Subcutaneous abdominal adipose tissue (tissue), 5 donors: ENCODE data around the gene CDH22.

Experiments
- H3K27ac ChIP-seq: one replicate; pipeline ENCODE4 v1.7.0; 2013; ENCODE audit warnings: low read depth, mild to moderate bottlenecking, inconsistent platforms, low read length, moderate library complexity
- H3K27me3 ChIP-seq, 5 donors: one replicate each; pipeline ENCODE4 v1.7.0; 2013; ENCODE audit warnings: low read length in 5 of 5, inconsistent platforms in 1 of 5; ENCODE audit not compliant: control insufficient read depth in 5 of 5, insufficient read depth in 4 of 5
- H3K36me3 ChIP-seq, 5 donors: one replicate each; pipeline ENCODE4 v1.7.0; 2013; ENCODE audit warnings: low read length in 5 of 5; ENCODE audit not compliant: control insufficient read depth in 5 of 5, insufficient read depth in 5 of 5
- H3K4me1 ChIP-seq, 5 donors: one replicate each; pipeline ENCODE4 v1.7.0; 2013; ENCODE audit warnings: low read length in 5 of 5, mild to moderate bottlenecking in 3 of 5, moderate library complexity in 1 of 5; ENCODE audit not compliant: control insufficient read depth in 5 of 5, insufficient read depth in 5 of 5
- H3K4me3 ChIP-seq, 5 donors: one replicate each; pipeline ENCODE4 v1.7.0; 2013; ENCODE audit warnings: low read length in 5 of 5, low read depth in 1 of 5
- H3K9ac ChIP-seq, 5 donors: one replicate each; pipeline ENCODE4 v1.7.0; 2013; ENCODE audit warnings: low read length in 5 of 5, mild to moderate bottlenecking in 4 of 5, moderate library complexity in 3 of 5
- H3K9me3 ChIP-seq, 5 donors: one replicate each; pipeline ENCODE4 v1.7.0; 2013; ENCODE audit warnings: low read length in 5 of 5; ENCODE audit not compliant: control insufficient read depth in 5 of 5
- donor health status: healthy.
- donor health status: healthy.
- donor health status: healthy.
- donor health status: healthy.
- donor health status: healthy.

The CDH22 gene

DNA sequence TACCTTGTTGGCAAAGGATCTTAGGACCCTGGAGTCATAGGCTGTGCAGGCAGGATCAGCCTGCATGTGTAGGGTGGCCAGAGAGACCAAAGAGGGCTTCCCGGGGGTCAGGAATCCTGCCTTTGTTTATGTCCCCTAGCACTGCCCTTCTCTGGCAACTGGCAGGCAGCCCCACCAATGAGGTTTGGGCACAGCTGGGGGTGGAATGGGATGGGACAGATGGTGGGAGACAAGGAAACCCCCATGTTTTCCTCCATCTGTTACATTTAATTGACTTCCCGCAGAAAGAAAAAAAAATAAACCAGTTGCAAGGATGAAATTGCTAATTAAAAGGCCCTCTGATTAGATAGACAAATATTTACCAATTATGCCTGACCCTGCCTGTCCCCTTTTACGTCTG, 162.6 kb downstream of the CDH22 start:
- no peak overlapping the region for H3K9ac ChIP-seq
- no peak overlapping the region for H3K27ac ChIP-seq
- H3K4me3 ChIP-seq: no peak overlapping the region
- no peaks in the 10 kb centered on the region for H3K9me3 ChIP-seq
- no peaks in the 10 kb centered on the region for H3K4me1 ChIP-seq
- no peaks in the 10 kb centered on the region for H3K36me3 ChIP-seq
- peaks cover 10 to 26% (median 15%) of the 10 kb centered on the region in 5 donors for H3K27me3 ChIP-seq

DNA sequence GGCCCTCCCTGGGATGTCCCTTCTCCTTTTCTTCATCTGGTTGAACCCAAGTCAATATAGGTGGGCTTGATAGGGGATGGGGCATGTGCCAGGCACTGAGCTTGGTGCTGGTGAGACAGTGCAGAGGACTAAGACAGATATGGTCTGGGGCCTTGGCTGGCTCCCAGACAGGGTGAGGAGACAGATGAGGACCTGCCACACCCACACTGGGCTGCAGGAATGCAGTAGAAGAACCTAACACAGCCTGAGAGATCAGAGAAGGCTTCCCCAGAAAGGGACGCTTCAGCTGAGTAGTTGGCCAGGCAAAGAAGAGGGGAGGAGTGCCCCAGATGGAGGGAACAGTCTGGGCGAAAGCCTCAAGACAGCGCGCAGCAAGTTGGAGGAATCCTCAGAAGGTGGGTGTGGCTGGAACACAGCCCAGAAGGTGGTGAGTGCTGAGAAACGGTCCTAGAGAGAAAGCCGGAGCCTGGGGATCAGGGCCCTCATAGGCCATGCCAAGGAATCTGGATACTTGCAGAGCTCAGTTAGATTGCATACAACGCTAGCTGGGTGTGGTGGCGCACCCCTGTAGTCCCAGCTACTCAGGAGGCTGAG, 163.8 kb downstream of the CDH22 start:
- Histone ChIP-seq H3K4me3 (no peak overlapping the region), H3K27ac (no peak overlapping the region), H3K9me3 (no peaks in the 10 kb centered on the region), H3K27me3 (peaks cover 10 to 30% (median 26%) of the 10 kb centered on the region in 5 donors), H3K4me1 (no peaks in the 10 kb centered on the region), H3K36me3 (no peaks in the 10 kb centered on the region), H3K9ac (no peak overlapping the region)

DNA sequence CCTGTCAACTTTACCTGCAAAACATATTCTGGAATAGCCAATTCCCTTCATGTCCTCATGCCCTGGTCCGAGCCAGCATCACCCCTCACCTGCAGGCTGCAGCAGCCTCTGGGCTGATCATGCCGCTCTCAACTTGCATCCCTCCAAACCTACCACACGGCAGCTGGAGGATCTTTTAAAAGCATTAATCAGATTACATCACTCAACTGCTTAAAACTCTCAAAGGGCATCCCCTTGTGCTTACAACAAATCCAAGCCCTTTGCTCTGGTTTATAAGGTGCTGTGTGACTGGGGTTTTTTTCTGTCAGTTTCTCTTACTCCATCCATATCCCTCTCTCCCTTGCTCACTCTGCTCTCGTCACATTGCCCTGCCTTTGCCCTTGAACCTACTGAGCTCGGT, 166.2 kb downstream of the CDH22 start:
- Histone ChIP-seq H3K4me1 (no peaks in the 10 kb centered on the region), H3K27me3 (peaks cover 26 to 52% (median 43%) of the 10 kb centered on the region in 5 donors), H3K36me3 (no peaks in the 10 kb centered on the region), H3K4me3 (no peak overlapping the region), H3K27ac (no peak overlapping the region), H3K9ac (no peak overlapping the region), H3K9me3 (no peaks in the 10 kb centered on the region)

DNA sequence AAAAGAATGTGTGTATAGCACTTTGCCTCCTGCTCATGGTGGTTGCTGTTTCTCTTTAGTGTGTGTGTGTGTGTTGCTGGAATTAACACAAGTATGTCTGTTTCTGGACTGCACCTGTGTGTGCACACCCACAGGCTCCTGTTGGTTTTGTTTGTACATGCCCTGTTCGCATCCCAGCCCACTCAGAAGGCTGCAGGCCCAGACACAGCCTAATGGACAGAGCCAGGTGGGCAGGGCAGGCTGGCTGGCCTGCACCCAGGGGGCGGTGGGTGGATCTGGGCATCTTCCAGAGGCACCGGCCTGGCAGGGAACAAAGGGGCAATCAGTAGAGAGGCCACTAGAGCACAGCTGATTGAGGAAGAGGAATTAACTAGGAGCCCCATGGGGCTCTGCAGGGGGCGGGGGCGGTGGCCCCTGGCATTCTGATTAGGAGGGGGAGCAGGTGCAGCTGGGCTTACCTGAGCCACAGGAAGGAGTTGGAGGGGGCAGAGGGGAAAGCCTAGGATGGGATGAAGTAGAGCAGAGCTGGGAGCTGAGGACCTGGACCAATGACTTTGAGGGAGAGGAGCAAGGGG, 168.3 kb downstream of the CDH22 start:
- H3K4me1 ChIP-seq: no peaks in the 10 kb centered on the region
- H3K9ac ChIP-seq: no peak overlapping the region
- no peaks in the 10 kb centered on the region for H3K36me3 ChIP-seq
- H3K9me3 ChIP-seq: no peaks in the 10 kb centered on the region
- no peak overlapping the region for H3K4me3 ChIP-seq
- H3K27me3 ChIP-seq: peaks cover 21 to 57% (median 42%) of the 10 kb centered on the region in 5 donors
- H3K27ac ChIP-seq: no peak overlapping the region

DNA sequence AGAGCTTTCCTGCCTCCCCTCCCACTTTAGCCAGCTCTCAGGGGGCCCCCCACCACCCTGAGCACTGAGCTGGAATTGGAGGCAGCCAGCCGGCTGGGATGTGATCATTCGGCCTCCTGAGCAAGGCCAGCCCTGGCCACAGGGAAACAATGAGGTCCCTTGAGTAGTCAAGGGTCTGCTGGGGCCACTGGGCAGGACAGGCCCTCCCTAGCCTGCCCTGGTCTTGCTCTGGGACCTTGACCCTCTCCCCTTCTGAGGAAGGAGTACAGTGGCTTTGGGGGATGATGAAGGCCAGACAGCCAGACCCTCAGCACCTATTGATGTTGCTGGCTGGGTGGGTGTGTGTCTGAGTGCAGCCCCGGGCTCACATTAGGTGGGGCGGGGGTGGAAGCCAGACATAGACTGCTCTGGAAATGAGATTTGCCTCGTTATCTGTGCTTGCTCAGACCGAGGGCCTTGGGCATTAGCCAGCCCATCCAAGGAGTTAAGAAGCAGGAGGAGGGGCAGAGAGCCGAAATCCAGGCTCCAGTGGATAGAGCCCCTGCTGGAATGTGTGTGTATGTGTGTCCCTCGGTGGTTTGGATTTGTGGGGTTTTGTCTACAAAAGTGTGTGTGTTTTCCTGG, 168.9 kb downstream of the CDH22 start:
- Histone ChIP-seq H3K4me3 (no peak overlapping the region), H3K9ac (no peak overlapping the region), H3K27ac (no peak overlapping the region), H3K9me3 (no peaks in the 10 kb centered on the region), H3K36me3 (no peaks in the 10 kb centered on the region), H3K4me1 (no peaks in the 10 kb centered on the region), H3K27me3 (peaks cover 21 to 57% (median 43%) of the 10 kb centered on the region in 5 donors)

DNA sequence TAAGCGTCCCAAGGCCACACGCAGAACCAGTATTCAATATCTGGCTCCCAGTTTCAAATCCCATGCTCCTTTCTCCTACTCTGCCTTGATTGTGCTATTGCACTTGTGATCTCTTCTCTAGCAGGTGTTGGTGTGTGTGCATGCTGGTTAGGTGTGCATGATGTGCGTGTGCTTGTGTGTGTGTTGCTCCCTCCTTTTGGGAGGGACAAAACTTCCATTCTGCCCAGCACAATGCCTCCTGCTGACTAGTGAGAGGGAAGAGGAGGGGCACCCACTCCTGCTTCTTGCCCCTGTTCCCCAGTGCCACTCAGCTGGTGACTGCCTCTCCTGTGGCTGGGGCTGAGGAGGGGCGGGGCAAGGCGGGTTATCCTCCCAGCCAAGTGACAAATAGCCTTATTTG, 170.5 kb downstream of the CDH22 start:
- H3K9me3 ChIP-seq: no peaks in the 10 kb centered on the region
- H3K4me1 ChIP-seq: peaks cover 0 to 3% (median 2%) of the 10 kb centered on the region in 5 donors
- no peak overlapping the region for H3K9ac ChIP-seq
- H3K27me3 ChIP-seq: peaks cover 23 to 58% (median 46%) of the 10 kb centered on the region in 5 donors
- no peak overlapping the region for H3K4me3 ChIP-seq
- no peak overlapping the region for H3K27ac ChIP-seq
- H3K36me3 ChIP-seq: no peaks in the 10 kb centered on the region

DNA sequence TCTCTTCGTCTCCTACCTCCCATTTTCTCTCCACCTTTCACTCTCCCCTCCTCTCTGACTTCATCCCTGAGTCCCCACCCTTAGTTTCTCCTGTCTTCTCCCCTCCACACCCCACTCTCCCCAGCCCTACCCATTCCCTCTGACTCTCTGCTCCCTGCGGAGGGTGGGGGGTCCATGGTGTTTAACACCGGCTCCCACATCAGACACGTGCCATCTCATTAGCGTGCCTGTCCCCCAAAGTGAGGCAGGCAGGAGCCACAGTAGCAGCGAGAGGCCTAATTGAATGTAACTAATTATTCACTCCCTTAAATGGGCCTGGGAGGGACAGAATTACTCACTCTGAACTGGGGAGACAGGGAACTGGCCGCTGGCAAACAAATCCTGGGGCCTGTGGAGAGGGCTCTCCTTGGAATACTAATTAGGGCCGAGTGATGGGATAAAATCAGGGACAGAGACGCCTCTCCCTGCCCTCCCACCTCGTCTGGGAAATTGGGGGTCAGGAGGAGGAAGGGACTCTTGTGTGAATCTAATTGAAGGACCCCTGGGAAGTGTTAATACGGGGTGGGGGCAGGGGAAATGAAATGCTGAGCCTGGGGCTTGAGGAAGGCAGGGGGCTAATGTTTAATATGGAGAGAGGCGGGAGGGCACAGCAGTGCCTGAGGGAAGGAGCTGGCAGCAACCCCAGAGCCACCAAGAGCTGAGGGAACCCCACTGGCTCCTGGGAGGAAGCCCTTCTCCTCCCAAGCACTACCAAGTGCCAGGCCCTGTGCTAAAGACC, 172.3 kb downstream of the CDH22 start:
- no peaks in the 10 kb centered on the region for H3K9me3 ChIP-seq
- no peak overlapping the region for H3K4me3 ChIP-seq
- H3K4me1 ChIP-seq: peaks cover 0 to 11% (median 5%) of the 10 kb centered on the region in 5 donors
- peaks cover 25 to 59% (median 48%) of the 10 kb centered on the region in 5 donors for H3K27me3 ChIP-seq
- no peak overlapping the region for H3K27ac ChIP-seq
- no peak overlapping the region for H3K9ac ChIP-seq
- H3K36me3 ChIP-seq: no peaks in the 10 kb centered on the region

DNA sequence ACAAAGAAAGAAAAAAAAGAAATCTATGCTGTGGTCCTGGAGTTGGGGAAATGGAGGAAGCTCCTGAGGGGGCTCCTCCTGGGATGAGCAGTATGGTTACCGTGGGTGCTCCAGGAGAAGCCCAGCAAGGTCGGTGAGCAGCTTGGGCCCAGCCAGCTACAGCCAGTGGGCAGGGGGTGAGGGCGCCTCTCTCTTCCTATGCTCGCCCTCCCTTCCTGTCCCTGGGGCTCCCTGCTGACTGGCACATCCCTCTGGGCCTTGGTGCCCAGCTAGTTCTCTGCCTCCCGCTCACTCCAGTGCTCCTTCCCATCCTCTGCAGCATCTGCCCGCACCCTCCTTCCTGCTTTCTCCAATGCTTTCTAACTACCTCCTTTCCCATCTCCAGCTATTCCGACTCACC, 173.6 kb downstream of the CDH22 start:
- Histone ChIP-seq H3K4me1 (peaks cover 0 to 21% (median 5%) of the 10 kb centered on the region in 5 donors), H3K9me3 (no peaks in the 10 kb centered on the region), H3K27me3 (peaks cover 23 to 47% (median 35%) of the 10 kb centered on the region in 5 donors), H3K36me3 (no peaks in the 10 kb centered on the region), H3K4me3 (no peak overlapping the region), H3K9ac (no peak overlapping the region), H3K27ac (no peak overlapping the region)

DNA sequence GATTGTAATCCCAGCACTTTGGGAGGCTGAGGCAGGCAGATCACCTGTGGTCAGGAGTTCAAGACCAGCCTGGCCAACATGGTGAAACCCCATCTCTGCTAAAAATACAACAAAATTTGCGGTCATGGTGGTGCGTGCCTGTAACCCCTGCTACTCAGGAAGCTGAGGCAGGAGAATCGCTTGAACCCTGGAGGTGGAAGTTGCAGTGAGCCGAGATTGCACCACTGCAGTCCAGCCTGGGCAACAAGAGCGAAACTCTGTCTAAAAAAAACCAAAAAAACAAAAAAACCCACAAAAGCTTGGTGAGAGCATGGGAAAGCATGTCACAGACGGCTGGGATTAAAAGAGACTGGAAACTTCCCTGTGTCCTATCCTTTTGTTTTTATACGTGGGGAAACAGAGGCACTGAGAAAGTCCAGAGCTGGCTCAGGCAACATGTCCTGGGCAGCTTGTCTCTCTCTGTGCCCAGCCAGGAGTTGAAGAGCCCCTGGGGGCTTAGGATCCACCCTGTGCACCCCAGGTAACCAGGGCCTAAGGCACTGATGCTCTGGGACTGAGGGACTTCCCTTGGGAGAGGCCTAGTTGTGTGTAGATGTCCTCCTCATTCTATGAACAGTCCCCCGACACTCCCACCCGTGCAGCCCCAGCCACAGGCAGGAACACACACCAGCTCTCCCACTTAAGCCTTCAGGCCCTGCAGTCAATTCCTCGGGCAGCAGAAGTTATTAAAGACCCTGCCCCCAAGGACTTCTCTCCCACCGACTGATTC, 174.2 kb downstream of the CDH22 start:
- Histone ChIP-seq H3K4me1 (peaks cover 0 to 21% (median 5%) of the 10 kb centered on the region in 5 donors), H3K27me3 (peaks cover 17 to 41% (median 29%) of the 10 kb centered on the region in 5 donors), H3K4me3 (no peak overlapping the region), H3K9me3 (no peaks in the 10 kb centered on the region), H3K9ac (no peak overlapping the region), H3K27ac (no peak overlapping the region), H3K36me3 (peaks cover 0 to under 1% (median 0%) of the 10 kb centered on the region in 5 donors)
